GM12878 (cell line): ENCODE data around the gene IGSF8. TPM values are rescaled to one million over a fixed set of nuclear protein-coding genes. Genes with fewer than 3 reads are reported as not detected.
"Not testable (repeated sequence)": the region's sequence is repeated elsewhere in the genome, so short reads cannot be mapped to it uniquely, and the experiment has no call there.

Experiments
- ATAC-seq: fragments of 200-7000 bp; cut with Tn5 transposase; 3 replicates; pipeline ENCODE4 v1.9.1; 2020; ENCODE audit warnings: mild to moderate bottlenecking, moderate library complexity
- BruUV-seq: library from RNA; stranded (reverse); fragments of 400-500 nt; replicated peaks from 2 replicates; lab custom pipeline; 2021; lab: Mats Ljungman, UMichigan
- CTCF ChIA-PET: fragments of 300-600 bp; sonication (Branson Sonifier 250); formaldehyde crosslinking; extraction: SDS; loops from one replicate; lab custom pipeline; 2021; ENCODE audit warnings: inconsistent platforms; lab: Yijun Ruan, JAX
- POLR2A ChIA-PET: fragments of 350-600 bp; formaldehyde crosslinking; extraction: SDS; loops from one replicate; lab custom pipeline; 2021; ENCODE audit warnings: inconsistent platforms; lab: Charles Lee
- RAD21 ChIA-PET: fragments of 300-600 bp; sonication (Branson Sonifier 250); formaldehyde crosslinking; loops from one replicate; lab custom pipeline; 2023; ENCODE audit warnings: antibody characterized with exemption; ENCODE audit not compliant: unreplicated experiment; lab: Charles Lee
- SMC1A ChIA-PET: fragments of 300-600 bp; sonication (Branson Sonifier 250); formaldehyde crosslinking; loops from one replicate; lab custom pipeline; 2023; ENCODE audit not compliant: unreplicated experiment, uncharacterized antibody; lab: Charles Lee
- DNase-seq: peaks from one replicate; pipeline ENCODE4 v3.0.0-alpha.2; 2011; ENCODE audit warnings: low read depth, low spot score
- FAIRE-seq: peaks from 3 replicates; lab custom pipeline; 2011; peaks lifted over from hg19 to GRCh38; lab: Jason Lieb, UNC
- H2AFZ ChIP-seq: 2 replicates; pipeline ENCODE4 v1.6.0; 2011; ENCODE audit warnings: low read depth, low read length, control low read depth; ENCODE audit not compliant: control insufficient read depth
- H3K27ac ChIP-seq: 2 replicates; pipeline ENCODE4 v1.5.1; 2011; ENCODE audit warnings: control low read depth; ENCODE audit not compliant: control insufficient read depth, insufficient read depth
- H3K27me3 ChIP-seq, 2 experiments: replicated peaks in 1 of 2; 2 replicates each; pipeline versions ENCODE4 v1.6.0 to v1.6.1; 2011; ENCODE audit warnings: low read length in 1 of 2; ENCODE audit not compliant: control insufficient read depth in 2 of 2, insufficient read depth in 2 of 2
- H3K36me3 ChIP-seq, 2 experiments: 2 replicates each; pipeline ENCODE4 v1.5.1; 2011; ENCODE audit warnings: low read length in 1 of 2; ENCODE audit not compliant: control insufficient read depth in 2 of 2, insufficient read depth in 2 of 2
- H3K4me1 ChIP-seq: 2 replicates; pipeline ENCODE4 v1.6.1; 2011; ENCODE audit warnings: mild to moderate bottlenecking, low read length, moderate library complexity, mixed read lengths; ENCODE audit not compliant: control insufficient read depth, insufficient read depth
- H3K4me2 ChIP-seq: 2 replicates; pipeline ENCODE4 v1.6.0; 2011; ENCODE audit warnings: control low read depth; ENCODE audit not compliant: control insufficient read depth, insufficient read depth
- H3K4me3 ChIP-seq: fragments of 200-600 bp; sonication (generic); 2 replicates; pipeline ENCODE4 v1.5.1; 2016
- H3K79me2 ChIP-seq: 2 replicates; pipeline ENCODE4 v1.6.0; 2011; ENCODE audit warnings: low read length; ENCODE audit not compliant: control insufficient read depth, insufficient read depth
- H3K9ac ChIP-seq: 2 replicates; pipeline ENCODE4 v1.8.0; 2011; ENCODE audit warnings: low read length, control low read depth, mixed read lengths; ENCODE audit not compliant: control insufficient read depth, insufficient read depth
- H3K9me3 ChIP-seq: replicated peaks from 3 replicates; pipeline ENCODE4 v1.5.1; 2011; ENCODE audit warnings: mild to moderate bottlenecking, low read length; ENCODE audit not compliant: control insufficient read depth, insufficient read depth
- H4K20me1 ChIP-seq: 2 replicates; pipeline ENCODE4 v1.6.0; 2011; ENCODE audit not compliant: control insufficient read depth, insufficient read depth
- CREB1 ChIP-seq: IDR thresholded peaks from 2 replicates; pipeline ENCODE4 v1.6.1; 2012; ENCODE audit warnings: low read depth, mild to moderate bottlenecking, inconsistent platforms
- IKZF2 ChIP-seq, 2 experiments: fragments of 450-650 bp; IDR thresholded peaks; 2 replicates each; pipeline ENCODE4 v1.6.1; 2017; ENCODE audit warnings: mild to moderate bottlenecking in 2 of 2, moderate library complexity in 2 of 2
- JUND ChIP-seq: IDR thresholded peaks from 2 replicates; pipeline ENCODE4 v1.6.1; 2012; ENCODE audit warnings: low read depth, mild to moderate bottlenecking, low read length, improper control_type of control experiment, moderate library complexity
- MTA2 ChIP-seq: fragments of 450-650 bp; IDR thresholded peaks from 2 replicates; pipeline ENCODE4 v1.6.1; 2016; ENCODE audit warnings: low read depth, mild to moderate bottlenecking, moderate library complexity
- PML ChIP-seq: IDR thresholded peaks from 2 replicates; pipeline ENCODE4 v1.6.1; 2012; ENCODE audit warnings: low read length, inconsistent platforms
- POU2F2 ChIP-seq: IDR thresholded peaks from 3 replicates; pipeline ENCODE4 v1.6.1; 2011; ENCODE audit warnings: low read depth, mild to moderate bottlenecking, low read length, borderline replicate concordance
- SKIL ChIP-seq: fragments of 450-650 bp; IDR thresholded peaks from 2 replicates; pipeline ENCODE4 v1.6.1; 2017; ENCODE audit warnings: mild to moderate bottlenecking, low read depth, inconsistent platforms; ENCODE audit not compliant: poor library complexity, severe bottlenecking
- SMAD1 ChIP-seq: fragments of 450-650 bp; IDR thresholded peaks from 2 replicates; pipeline ENCODE4 v1.6.1; 2018; ENCODE audit warnings: mild to moderate bottlenecking, low read depth; ENCODE audit not compliant: partially characterized antibody
- TBL1XR1 ChIP-seq: IDR thresholded peaks from 2 replicates; pipeline ENCODE4 v1.6.1; 2012; ENCODE audit warnings: low read depth, low read length, improper control_type of control experiment
- USF2 ChIP-seq: IDR thresholded peaks from 2 replicates; pipeline ENCODE4 v1.6.1; 2011; ENCODE audit warnings: low read depth, low read length, improper control_type of control experiment, borderline replicate concordance
- YBX1 ChIP-seq: fragments of 450-650 bp; IDR thresholded peaks from 2 replicates; pipeline ENCODE4 v1.6.1; 2016; ENCODE audit warnings: antibody characterized with exemption
- ZNF24 ChIP-seq: fragments of 450-650 bp; IDR thresholded peaks from 2 replicates; pipeline ENCODE4 v1.6.1; 2017; ENCODE audit warnings: antibody characterized with exemption, mild to moderate bottlenecking
- WGBS: methylation state at CpG from one replicate; pipeline ENCODE4 v1.1.6; 2016; ENCODE audit warnings: low lambda C conversion rate; ENCODE audit not compliant: insufficient replicate concordance, insufficient coverage; ENCODE audit errors: missing lambda C conversion rate; 5-methylcytosine and 5-hydroxymethylcytosine counted together
- in situ Hi-C: fragments of 300-500 bp; cut with MboI; formaldehyde crosslinking; loops from 9 replicates; pipeline ENCODE4 v1.14.3; 2018; ENCODE audit warnings: mixed read lengths
- intact Hi-C: fragments of 100-400 bp; cut with micrococcal nuclease; formaldehyde crosslinking; loops from one replicate; pipeline ENCODE4 v1.14.2; 2022; ENCODE audit not compliant: unreplicated experiment
- polyA plus RNA-seq, 11 experiments: library from polyadenylated mRNA; depleted of rRNA in 4 of 11; unstranded in 6 of 11; stranded (reverse) in 5 of 11; fragments of >200 nt; fragmentation: Nextera tagmentation in 4 of 11; fragmentation: Illumina TruSeq in 1 of 11; extraction: Ambion mirVana in 4 of 11; extraction: Trizol in 1 of 11; gene quantifications; 1 replicate in 1 of 11; 2 replicates in 10 of 11; pipeline versions ENCODE4 v1.2.1 to v1.2.3, GENCODE V29; 2011 to 2016; ENCODE audit warnings: inconsistent platforms in 2 of 11, missing spikeins in 2 of 11, low read depth in 1 of 11
- total RNA-seq, 4 experiments: library from RNA; depleted of rRNA in 3 of 4; stranded (reverse); fragments of >200 nt in 3 of 4; fragmentation: Illumina TruSeq in 1 of 4; extraction: Trizol in 1 of 4; gene quantifications; 2 replicates each; pipeline versions ENCODE4 v1.2.1 to v1.2.3, GENCODE V29; 2013 to 2021

The IGSF8 gene
- total and polyA plus RNA-seq, 10 of the 15 experiments (the other 5 are each of a cell fraction or from before 2014, with no cell fraction given), result 0.64 to 24.7 (median 13.9) TPM

GRCh38 chr1:160050619-160051018 lies 47.8 kb downstream of the IGSF8 start:
- no peak overlapping the region for H3K27ac ChIP-seq
- H3K27me3 ChIP-seq, result peaks cover 3 to 8% of the 10 kb centered on the region in 2 experiments
- ChIA-PET CTCF (interaction anchor here (1.1 to 49.8 kb wide), 3 partner anchors 34 to 327 kb away, joined by 3 to 1035 read pairs (median 5); partner anchors contain the start of genes IGSF8, KCNJ10 and KCNJ9), POLR2A (no interaction called here), SMC1A (no interaction called here), RAD21 (no interaction called here)
- no peak for FAIRE-seq
- no peak for DNase-seq
- no peak overlapping the region for H3K4me2 ChIP-seq
- H3K4me3 ChIP-seq, result no peak overlapping the region
- no peak for ATAC-seq
- in situ Hi-C loops (no loop called here), intact Hi-C loops (no loop called here)
- no peak overlapping the region for H2AFZ ChIP-seq
- H3K4me1 ChIP-seq, result peaks cover 11% of the 10 kb centered on the region
- 71% methylated on average over 1 of the region's 1 CpG for WGBS
- no peaks in the 10 kb centered on the region for H3K36me3 ChIP-seq
- H4K20me1 ChIP-seq, result no peaks in the 10 kb centered on the region
- BruUV-seq, result no TSS peak
- no peak overlapping the region for H3K9ac ChIP-seq
- no peaks in the 10 kb centered on the region for H3K9me3 ChIP-seq
- TF ChIP-seq SKIL (no peak), IKZF2 (IDR thresholded peaks at IDR 0.05) (no peak), POU2F2 (no peak), JUND (no peak), TBL1XR1 (no peak), CREB1 (no peak), MTA2 (no peak), USF2 (no peak), SMAD1 (no peak), PML (no peak), ZNF24 (no peak), YBX1 (no peak)
- TF ChIP-seq, all 136 proteins: peak for 0
- no peaks in the 10 kb centered on the region for H3K79me2 ChIP-seq

GRCh38 chr1:160050182-160050581 lies 48.2 kb downstream of the IGSF8 start:
- H3K27me3 ChIP-seq, H3K4me3 ChIP-seq, H2AFZ ChIP-seq, H3K79me2 ChIP-seq, H4K20me1 ChIP-seq, H3K9me3 ChIP-seq, POLR2A ChIA-PET, H3K4me2 ChIP-seq, FAIRE-seq, intact Hi-C loops, ATAC-seq, H3K9ac ChIP-seq, in situ Hi-C loops, BruUV-seq, H3K36me3 ChIP-seq, H3K27ac ChIP-seq, RAD21 ChIA-PET, DNase-seq, SMC1A ChIA-PET: not testable (repeated sequence)
- WGBS, result 44% methylated on average over 2 of the region's 2 CpGs
- CTCF ChIA-PET, result interaction anchor here (0.8 to 49.8 kb wide), 4 partner anchors 34 to 327 kb away, joined by 3 to 1035 read pairs (median 5); partner anchors contain the start of genes IGSF8, KCNJ10 and KCNJ9
- H3K4me1 ChIP-seq, result peaks cover 11% of the 10 kb centered on the region
